ENCODE measurements around the gene SCUBE1.

The SCUBE1 gene

GRCh38 chr22:43253839-43254238 lies 89.3 kb downstream of the SCUBE1 start:
- no peak for DNase-seq

GRCh38 chr22:43252319-43252718 lies 90.9 kb downstream of the SCUBE1 start:
- no peak for DNase-seq

DNA sequence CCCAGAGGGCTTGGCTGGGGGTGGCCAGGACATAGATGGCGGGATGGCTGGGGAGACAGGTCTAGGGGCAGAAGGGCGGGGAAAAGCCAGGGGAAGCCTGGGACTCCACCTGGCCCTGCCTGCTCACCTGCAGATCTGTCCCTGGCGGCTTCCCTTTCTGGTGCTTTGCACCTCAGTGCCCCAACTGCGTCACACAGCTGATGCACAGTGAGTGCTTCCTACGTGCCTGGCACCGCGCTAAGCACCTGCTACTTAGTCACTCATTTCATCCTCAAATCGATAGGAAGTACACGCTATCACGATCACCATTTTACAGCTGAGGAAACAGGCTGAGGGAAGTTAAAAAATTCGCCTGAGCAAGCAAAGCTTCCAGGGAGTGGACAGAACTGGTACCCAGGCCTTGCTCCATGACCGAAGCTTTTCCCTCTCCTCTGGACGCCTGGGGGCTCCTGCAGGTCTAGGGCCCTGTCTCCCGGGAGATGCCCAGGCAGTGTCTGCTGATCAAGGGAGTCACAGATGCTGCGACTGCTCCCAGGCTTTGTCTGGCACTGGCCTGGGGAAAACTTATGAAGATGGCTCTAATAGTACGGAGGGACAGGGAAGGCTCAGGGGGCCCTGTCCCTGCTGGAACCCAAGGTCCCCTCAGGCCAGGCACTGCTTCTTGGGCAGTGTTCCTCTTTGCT lies 93.2 kb downstream of the SCUBE1 start:
- DNase-seq, result no peak

GRCh38 chr22:43247546-43248260 lies 95.5 kb downstream of the SCUBE1 start:
- DNase-seq, result no peak

GRCh38 chr22:43246188-43246587 lies 97.0 kb downstream of the SCUBE1 start:
- DNase-seq, result no peak

DNA sequence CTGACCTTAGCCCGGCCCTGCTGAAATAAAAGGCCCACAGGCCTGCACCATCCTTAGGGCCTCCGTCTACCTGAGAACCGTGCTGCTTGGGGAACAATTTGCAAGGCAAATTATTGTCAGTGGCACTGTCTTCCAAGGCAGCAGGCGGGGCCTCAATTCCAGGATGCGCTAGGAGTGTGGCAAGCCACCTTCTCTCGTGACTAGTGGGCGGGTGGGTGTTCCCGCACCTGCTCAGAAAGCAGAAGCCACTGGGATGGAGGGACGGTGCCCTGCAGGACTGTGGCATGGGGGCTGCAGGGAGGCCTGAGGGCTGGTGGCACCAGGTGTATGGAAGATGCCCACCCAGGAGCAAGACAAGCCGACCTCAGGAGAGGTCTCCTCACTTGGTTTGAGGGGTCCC lies 97.5 kb downstream of the SCUBE1 start:
- DNase-seq, result no peak

GRCh38 chr22:43244803-43245527 lies 98.2 kb downstream of the SCUBE1 start:
- DNase-seq, result no peak

GRCh38 chr22:43244402-43244801 lies 98.8 kb downstream of the SCUBE1 start:
- DNase-seq, result no peak

DNA sequence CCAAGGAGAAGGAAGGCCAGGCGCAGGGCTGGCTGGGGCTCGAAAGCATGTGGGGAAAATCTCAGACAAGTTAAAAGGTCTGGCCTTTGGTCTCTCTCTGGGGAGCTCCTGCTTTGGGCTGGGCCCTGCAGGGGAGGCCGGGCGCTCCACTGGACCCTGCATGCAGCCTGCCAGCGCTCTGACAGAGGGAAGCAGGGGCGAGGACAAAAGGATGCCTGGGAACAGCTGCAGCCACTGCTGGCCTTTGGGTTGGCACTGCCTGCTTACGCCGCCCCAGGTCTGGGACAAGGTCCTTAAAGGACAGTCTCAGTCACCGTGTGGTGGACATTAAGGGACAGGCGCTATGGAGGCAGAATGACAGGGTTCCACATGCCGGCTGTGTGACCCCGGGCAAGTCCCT lies 99.8 kb downstream of the SCUBE1 start:
- no peak for DNase-seq

DNA sequence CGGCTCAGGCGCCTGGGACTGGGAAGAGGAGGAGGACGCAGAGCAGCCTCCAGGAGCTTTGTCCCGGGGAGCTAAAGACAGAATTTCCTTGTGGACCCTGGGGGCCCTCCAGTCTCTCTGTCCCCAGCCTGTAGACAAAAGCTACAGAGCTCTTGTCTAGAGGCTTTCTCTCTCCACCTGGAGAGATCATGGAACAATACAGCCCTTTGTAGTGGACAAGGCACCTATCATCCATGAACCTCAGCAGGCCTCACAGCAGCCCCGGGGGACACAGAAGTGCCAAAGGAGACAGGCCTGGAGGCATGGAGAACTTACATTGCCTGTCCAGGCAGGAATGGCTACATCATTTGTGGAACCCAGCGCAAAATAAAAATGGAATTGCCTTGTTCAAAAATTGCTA lies 100.5 kb downstream of the SCUBE1 start:
- DNase-seq, result no peak

DNA sequence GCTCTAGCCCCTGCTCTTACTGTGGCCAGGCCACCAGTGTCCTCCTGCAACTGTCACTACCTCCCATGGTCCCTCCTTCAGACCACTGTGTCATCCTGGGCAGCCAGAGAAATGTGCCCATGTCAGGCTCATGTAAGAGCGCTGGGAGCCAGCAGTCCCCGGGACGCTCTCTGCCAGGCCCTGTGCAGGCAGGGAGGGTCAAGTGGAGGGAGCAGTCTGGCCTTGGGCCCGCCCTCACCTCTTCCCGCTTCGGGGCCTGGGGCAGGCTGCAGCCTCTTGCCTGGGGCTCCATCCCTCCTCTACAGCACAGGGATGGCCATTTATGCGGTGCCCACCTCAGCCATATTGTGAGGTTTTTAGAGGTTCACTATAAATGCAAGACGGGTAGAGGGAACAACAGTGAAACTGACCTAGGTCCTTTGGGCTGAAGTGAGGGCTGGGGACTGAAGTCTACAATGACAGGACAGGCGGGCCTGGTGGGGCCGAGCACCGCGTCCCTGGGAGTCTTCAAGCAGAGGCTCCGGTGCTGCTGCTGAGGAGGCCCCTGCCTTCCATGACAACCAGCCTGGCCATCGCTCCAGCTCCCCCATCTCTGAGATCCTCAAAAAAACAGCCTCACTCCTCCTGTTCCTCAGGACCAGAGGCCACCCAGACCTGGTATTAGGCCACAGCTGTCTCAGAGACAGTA lies 101.3 kb downstream of the SCUBE1 start:
- DNase-seq, result no peak

DNA sequence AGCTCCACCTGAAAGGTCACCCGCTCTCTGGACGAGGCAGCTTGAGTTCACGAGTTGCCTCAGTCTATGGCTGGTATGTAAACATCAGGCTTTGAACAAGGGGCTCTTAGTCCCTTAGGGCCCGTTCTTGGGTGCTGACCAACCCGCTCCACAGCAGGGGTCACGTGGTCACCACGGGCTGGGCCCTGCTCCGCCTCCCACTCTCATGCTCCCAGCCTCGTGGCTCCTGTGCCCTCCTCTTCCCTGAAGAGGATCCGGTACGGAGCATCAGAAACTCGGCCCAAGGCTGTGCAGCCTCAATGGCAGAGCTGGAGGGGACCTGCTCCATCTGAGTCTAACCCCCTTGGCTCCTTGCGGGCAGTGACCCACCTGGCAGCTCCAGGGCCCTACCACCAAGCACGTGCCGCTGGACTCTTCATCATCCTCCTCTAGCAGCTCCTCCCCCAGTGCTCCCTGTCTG lies 102.0 kb downstream of the SCUBE1 start:
- no peak for DNase-seq

- no peak for DNase-seq
Measured at GRCh38 chr22:43240614-43241013, 102.6 kb downstream of the SCUBE1 start.

- DNase-seq, result no peak
Measured at GRCh38 chr22:43239956-43240355, 103.2 kb downstream of the SCUBE1 start.

DNA sequence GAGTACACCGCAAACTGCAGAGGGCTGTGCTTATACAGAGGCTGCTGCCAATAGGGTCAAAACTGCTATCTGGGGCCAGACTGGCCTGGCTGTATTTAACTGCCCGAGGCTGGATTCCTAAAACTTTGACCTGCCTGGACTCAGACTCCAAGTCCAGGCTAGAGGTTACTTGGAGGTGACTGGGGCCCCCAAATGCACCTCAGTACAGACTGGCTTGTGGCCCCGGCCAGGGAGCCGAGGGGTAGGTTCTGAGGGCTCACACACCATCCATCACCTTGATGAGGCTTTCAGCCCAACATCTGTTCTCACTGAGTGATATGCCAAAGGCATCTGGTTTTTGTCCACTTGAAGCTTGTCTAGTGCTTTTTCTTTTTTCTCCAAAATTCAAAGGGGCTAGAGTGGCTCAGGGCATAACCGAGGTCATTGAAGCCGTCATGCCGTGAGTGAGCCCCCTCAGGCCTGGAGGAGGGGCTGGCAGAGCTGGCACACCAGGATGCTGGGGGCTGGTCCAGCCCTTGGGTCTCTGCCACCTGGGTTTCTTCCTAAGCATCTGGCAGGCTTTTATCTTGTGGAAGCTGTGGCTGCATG lies 103.9 kb downstream of the SCUBE1 start:
- no peak for DNase-seq

DNA sequence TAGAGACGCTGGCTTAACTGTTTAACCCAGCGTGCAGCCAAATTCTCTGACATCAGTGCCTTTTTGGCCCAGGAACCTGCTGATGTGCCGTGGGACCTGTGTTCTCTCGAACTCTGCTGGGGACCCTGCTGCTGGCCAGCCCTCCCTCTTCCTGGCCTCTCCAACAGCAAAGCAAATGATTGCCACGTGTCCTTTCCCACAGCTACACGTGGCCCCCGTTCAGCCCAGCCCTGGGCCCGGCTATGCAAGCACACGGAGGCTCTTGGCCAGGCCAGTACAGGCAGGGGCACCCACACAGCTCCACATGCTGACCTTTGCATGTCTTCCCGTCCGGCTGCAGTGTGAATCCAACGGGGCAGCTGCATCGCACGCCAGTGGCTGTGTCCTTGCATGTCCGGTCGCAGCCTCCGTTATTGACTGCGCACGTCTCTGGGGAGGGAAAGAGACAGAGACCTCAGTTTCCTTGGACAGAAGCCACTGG lies 104.6 kb downstream of the SCUBE1 start:
- no peak for DNase-seq

DNA sequence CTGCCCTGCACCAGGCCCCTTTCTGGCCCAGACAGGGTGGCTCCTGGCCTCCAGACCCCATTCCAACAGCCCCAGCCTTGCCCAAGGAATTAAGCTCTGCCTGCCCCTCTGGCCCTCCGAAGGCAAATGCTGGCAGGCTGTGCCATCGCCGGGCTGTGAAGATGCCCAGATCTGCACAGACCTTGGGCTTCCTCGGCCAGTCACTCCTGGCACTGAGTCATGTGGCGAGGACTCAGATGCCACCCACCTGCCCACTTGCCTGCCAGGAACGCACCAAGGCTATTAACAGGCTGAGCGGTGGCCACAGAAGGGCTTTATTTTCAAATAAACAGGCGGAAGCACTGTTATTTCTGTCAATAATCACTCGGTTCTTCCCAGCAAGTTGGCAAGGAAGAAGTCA lies 105.9 kb downstream of the SCUBE1 start:
- no peak for DNase-seq

DNA sequence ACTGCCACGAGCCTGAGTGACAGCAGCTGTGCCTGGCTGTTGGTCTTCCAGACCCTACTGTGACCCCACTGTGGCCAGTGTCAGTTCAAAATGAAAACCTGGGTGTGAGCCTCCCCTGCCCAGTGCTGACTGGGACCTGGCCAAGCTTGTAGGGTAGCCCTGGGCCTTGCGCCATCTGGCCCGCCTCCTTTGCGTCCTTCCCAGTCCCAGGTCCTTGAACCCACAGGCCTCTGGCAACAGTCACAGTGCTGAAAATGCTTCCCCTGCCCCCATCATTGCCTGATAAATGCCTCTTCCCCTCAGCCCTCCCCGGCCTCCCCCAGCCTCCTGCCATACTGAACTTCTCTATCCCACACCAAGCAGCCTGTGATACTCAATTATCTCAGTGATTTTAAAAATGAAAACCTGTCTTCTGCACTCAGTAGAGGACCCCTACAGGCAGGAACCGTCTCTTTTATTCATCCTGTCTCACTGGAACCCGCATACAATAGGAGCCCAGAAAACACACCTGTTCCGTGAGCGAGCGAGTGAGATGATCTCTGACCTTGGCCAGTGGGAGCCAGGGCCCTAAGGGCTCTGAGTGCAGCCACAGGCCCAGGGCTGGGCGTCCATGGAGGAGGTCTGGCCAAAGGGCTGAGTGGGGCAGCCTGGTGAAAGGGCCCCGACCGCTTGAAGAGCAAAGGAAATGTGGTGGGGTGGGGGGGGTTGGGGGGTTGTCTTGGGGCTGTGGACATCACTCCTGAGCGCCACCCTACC lies 106.6 kb downstream of the SCUBE1 start:
- no peak for DNase-seq

- DNase-seq, result no peak
Measured at GRCh38 chr22:43235445-43236409, 107.4 kb downstream of the SCUBE1 start.

GRCh38 chr22:43234264-43234988 lies 108.7 kb downstream of the SCUBE1 start:
- DNase-seq, result no peak

Data from activated CD4-positive, alpha-beta T cell treated with anti-CD3 and anti-CD28 coated beads, Interleukin-2, Interleukin-6, amounts not matched to agents 100 ng/mL and 50 ng/mL, durations not matched to agents 16 hours and 8 hours (primary cell).